OCI-LY1 (cell line): ENCODE measurements around the gene CCL1.

Experiments
- EZH2 ChIP-seq: fragments of 200-600 bp; sonication (generic), shearing (Covaris generic); IDR thresholded peaks from 2 replicates; pipeline ENCODE4 v1.8.0; 2017; ENCODE audit warnings: borderline replicate concordance, mixed run types, mild to moderate bottlenecking, antibody characterized with exemption, low read length, moderate library complexity, mixed read lengths
- TF ChIP-seq, protein P1 (sequence below): fragments of 200-600 bp; sonication (generic), shearing (Covaris generic); IDR thresholded peaks from 2 replicates; pipeline ENCODE4 v1.5.1; 2017; ENCODE audit warnings: mild to moderate bottlenecking, antibody characterized with exemption, low read length, moderate library complexity, mixed read lengths

DNA sequence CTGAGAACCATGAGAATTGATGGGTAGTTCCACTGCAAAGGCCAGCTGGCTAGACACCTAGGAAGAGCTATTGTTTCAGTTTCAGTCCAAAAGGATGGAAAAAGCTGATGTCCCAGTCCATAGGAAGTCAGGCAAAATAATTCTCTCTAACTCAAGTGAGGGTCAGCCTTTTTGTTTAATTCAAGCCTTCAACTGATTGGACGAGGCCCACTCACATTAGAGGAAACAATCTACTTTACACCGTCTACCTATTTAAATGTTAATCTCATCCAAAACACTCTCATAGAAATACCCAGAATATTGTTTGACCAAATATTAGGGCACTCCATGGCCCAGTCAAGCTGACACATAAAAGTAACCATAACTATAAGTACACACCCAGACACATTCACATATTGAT lies 21.1 kb downstream of the CCL1 start:
- TF ChIP-seq EZH2, result no peak
- TF ChIP-seq, protein P1, sequence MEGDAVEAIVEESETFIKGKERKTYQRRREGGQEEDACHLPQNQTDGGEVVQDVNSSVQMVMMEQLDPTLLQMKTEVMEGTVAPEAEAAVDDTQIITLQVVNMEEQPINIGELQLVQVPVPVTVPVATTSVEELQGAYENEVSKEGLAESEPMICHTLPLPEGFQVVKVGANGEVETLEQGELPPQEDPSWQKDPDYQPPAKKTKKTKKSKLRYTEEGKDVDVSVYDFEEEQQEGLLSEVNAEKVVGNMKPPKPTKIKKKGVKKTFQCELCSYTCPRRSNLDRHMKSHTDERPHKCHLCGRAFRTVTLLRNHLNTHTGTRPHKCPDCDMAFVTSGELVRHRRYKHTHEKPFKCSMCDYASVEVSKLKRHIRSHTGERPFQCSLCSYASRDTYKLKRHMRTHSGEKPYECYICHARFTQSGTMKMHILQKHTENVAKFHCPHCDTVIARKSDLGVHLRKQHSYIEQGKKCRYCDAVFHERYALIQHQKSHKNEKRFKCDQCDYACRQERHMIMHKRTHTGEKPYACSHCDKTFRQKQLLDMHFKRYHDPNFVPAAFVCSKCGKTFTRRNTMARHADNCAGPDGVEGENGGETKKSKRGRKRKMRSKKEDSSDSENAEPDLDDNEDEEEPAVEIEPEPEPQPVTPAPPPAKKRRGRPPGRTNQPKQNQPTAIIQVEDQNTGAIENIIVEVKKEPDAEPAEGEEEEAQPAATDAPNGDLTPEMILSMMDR, result no peak
